MCF 10A (cell line): ENCODE results near the gene MED13L. TPM values are rescaled to one million over a fixed set of nuclear protein-coding genes. Genes with fewer than 3 reads are reported as not detected.

ENCODE experiments used
- BruUV-seq: library from RNA; stranded (reverse); fragments of 400-500 nt; replicated peaks from 2 replicates; lab custom pipeline; 2021; lab: Mats Ljungman, UMichigan
- CTCF ChIA-PET: fragments of 300-600 bp; sonication (Branson Sonifier 250); formaldehyde crosslinking; extraction: SDS; loops from one replicate; lab custom pipeline; 2021; ENCODE audit warnings: antibody characterized with exemption, inconsistent platforms; lab: Yijun Ruan, JAX
- POLR2A ChIA-PET: fragments of 300-600, 350-650 bp; sonication (Branson Sonifier 250); formaldehyde crosslinking; extraction: SDS; loops from one replicate; lab custom pipeline; 2020; ENCODE audit warnings: antibody characterized with exemption, inconsistent platforms; lab: Yijun Ruan, JAX
- DNase-seq: peaks from one replicate; pipeline ENCODE4 v3.0.0-alpha.2; 2018; ENCODE audit not compliant: unreplicated experiment
- H3K27ac Mint-ChIP-seq: one replicate; pipeline ENCODE4 v1.8.0; 2022; ENCODE audit warnings: mild to moderate bottlenecking, low read depth, mixed read lengths; ENCODE audit not compliant: unreplicated experiment
- H3K27me3 Mint-ChIP-seq: one replicate; pipeline ENCODE4 v1.8.0; 2022; ENCODE audit warnings: mixed read lengths; ENCODE audit not compliant: insufficient read depth, unreplicated experiment
- H3K36me3 Mint-ChIP-seq: one replicate; pipeline ENCODE4 v1.8.0; 2022; ENCODE audit warnings: mild to moderate bottlenecking, moderate library complexity, mixed read lengths; ENCODE audit not compliant: insufficient read depth, unreplicated experiment
- H3K4me1 Mint-ChIP-seq: one replicate; pipeline ENCODE4 v1.8.0; 2022; ENCODE audit warnings: mixed read lengths; ENCODE audit not compliant: insufficient read depth, unreplicated experiment
- H3K4me3 Mint-ChIP-seq: one replicate; pipeline ENCODE4 v1.8.0; 2022; ENCODE audit warnings: mild to moderate bottlenecking, moderate library complexity, mixed read lengths; ENCODE audit not compliant: unreplicated experiment
- H3K9me3 Mint-ChIP-seq: one replicate; pipeline ENCODE4 v1.8.0; 2022; ENCODE audit warnings: mixed read lengths; ENCODE audit not compliant: unreplicated experiment
- intact Hi-C: fragments of 100-400 bp; cut with micrococcal nuclease; formaldehyde crosslinking; loops from 2 replicates; pipeline ENCODE4 v1.14.1; 2022
- total RNA-seq: library from RNA; stranded (reverse); gene quantifications from 2 replicates; pipeline ENCODE4 v1.2.3, GENCODE V29; 2022
- TF ChIP-seq, protein P1 (sequence below): fragments of 200-600 bp; IDR thresholded peaks from one replicate; pipeline ENCODE4 v1.8.0; 2022; ENCODE audit warnings: antibody characterized with exemption, mild to moderate bottlenecking; ENCODE audit not compliant: unreplicated experiment

MED13L gene
- total RNA-seq, 1 experiment from 2014 or later, result 91.6 TPM

DNA sequence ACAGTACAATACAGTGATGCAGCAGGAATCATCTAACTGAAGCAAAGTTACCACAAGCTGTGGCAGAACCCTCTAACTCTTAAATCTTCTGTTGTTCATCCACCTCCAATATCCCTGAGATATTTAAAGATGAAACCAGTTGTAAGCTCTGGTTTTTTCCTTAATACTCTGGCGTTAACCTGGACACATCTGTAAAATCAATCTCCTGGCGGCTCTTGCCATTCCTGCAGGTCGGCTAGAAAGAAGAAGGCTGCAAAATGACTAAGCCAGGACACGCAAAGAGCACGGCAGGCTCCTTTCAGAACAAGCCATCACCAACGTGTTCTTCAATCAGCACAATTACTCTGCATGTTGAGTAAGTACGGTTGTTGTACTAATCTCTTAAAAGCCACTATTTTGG, 309.3 kb downstream of the MED13L start:
- intact Hi-C loops, result no loop called here
- H3K9me3 Mint-ChIP-seq, result no peaks in the 10 kb centered on the region
- H3K27ac Mint-ChIP-seq, result no peak overlapping the region
- no peak overlapping the region for H3K4me3 Mint-ChIP-seq
- ChIA-PET CTCF (no interaction called here), POLR2A (interaction anchor here (0.6 kb wide), 1 partner anchor 1329 kb away, joined by 3 read pairs; no protein-coding TSS in a partner anchor)
- DNase-seq, result no peak
- no TSS peak for BruUV-seq
- TF ChIP-seq, protein P1, sequence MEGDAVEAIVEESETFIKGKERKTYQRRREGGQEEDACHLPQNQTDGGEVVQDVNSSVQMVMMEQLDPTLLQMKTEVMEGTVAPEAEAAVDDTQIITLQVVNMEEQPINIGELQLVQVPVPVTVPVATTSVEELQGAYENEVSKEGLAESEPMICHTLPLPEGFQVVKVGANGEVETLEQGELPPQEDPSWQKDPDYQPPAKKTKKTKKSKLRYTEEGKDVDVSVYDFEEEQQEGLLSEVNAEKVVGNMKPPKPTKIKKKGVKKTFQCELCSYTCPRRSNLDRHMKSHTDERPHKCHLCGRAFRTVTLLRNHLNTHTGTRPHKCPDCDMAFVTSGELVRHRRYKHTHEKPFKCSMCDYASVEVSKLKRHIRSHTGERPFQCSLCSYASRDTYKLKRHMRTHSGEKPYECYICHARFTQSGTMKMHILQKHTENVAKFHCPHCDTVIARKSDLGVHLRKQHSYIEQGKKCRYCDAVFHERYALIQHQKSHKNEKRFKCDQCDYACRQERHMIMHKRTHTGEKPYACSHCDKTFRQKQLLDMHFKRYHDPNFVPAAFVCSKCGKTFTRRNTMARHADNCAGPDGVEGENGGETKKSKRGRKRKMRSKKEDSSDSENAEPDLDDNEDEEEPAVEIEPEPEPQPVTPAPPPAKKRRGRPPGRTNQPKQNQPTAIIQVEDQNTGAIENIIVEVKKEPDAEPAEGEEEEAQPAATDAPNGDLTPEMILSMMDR, result no peak
- H3K4me1 Mint-ChIP-seq, result peaks cover 2% of the 10 kb centered on the region
- H3K27me3 Mint-ChIP-seq, result no peaks in the 10 kb centered on the region
- H3K36me3 Mint-ChIP-seq, result peaks cover 89% of the 10 kb centered on the region

DNA sequence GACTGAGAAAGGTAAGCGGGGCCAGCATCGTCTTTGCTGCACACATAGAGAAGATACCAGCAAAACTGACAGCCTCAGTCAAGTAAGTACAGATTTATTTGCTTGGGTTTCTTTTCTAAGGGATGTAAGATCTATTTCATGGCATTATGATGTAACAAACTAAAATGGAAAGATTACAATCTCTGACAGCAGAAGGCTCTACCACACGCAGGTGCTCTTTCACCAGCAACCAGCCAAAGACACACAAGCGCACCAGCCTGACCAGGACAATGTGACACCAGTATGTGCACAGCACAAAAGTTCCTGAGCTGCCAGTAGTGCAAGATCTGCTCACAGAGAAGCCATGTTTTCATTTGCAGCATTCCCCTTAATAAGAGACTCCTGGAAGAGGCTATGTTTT, 311.1 kb downstream of the MED13L start:
- H3K9me3 Mint-ChIP-seq, result no peaks in the 10 kb centered on the region
- ChIA-PET POLR2A (no interaction called here), CTCF (no interaction called here)
- no peaks in the 10 kb centered on the region for H3K27me3 Mint-ChIP-seq
- H3K36me3 Mint-ChIP-seq, result peaks cover 85% of the 10 kb centered on the region
- no TSS peak for BruUV-seq
- TF ChIP-seq, protein P1, result no peak
- peaks cover 9% of the 10 kb centered on the region for H3K4me1 Mint-ChIP-seq
- H3K27ac Mint-ChIP-seq, result no peak overlapping the region
- no peak for DNase-seq
- H3K4me3 Mint-ChIP-seq, result no peak overlapping the region
- intact Hi-C loops, result no loop called here

DNA sequence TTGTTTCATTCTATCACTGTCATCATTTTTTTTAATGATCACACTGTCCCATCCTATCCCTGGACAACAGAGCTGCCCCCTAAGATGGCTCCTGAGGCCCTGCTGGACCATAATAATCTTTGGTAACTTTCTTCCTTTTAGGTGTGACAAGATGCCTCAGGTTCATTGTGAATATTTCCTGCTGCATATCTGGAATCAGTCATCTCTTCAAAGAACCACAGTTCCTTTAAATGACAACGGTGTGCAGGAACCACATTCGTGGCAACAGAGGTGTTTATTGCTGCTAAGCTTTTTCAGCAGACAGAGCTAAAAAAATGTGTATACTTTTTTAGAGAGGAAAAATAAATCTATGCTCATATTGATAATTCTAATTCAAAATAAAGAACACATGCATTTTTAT, 312.9 kb downstream of the MED13L start:
- peaks cover 85% of the 10 kb centered on the region for H3K36me3 Mint-ChIP-seq
- intact Hi-C loops, result no loop called here
- H3K27me3 Mint-ChIP-seq, result no peaks in the 10 kb centered on the region
- no peaks in the 10 kb centered on the region for H3K9me3 Mint-ChIP-seq
- no peak for DNase-seq
- H3K4me3 Mint-ChIP-seq, result no peak overlapping the region
- ChIA-PET POLR2A (no interaction called here), CTCF (no interaction called here)
- BruUV-seq, result no TSS peak
- H3K4me1 Mint-ChIP-seq, result peaks cover 9% of the 10 kb centered on the region
- TF ChIP-seq, protein P1, result no peak
- no peak overlapping the region for H3K27ac Mint-ChIP-seq

DNA sequence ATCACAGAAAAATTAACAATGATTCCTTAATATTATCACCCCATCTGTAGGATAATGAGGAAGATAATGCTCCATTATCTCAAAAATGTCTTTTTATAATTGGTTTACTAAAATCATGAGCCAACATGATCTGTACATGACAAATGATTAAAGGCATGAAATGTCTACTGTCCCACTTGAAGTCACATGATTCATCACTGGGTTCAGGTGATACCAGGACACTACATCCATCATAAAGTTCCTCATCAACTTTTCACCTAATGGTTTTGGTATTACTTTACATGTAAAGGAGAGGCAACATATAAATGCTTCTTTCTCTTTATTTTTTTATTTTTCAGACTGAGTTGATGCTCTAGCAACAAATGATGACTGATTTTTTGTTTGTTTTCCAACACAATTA, 313.3 kb downstream of the MED13L start:
- ChIA-PET POLR2A (no interaction called here), CTCF (no interaction called here)
- Mint-ChIP-seq H3K9me3 (no peaks in the 10 kb centered on the region), H3K27ac (no peak overlapping the region), H3K4me3 (no peak overlapping the region), H3K4me1 (peaks cover 9% of the 10 kb centered on the region), H3K36me3 (peaks cover 85% of the 10 kb centered on the region), H3K27me3 (no peaks in the 10 kb centered on the region)
- no peak for DNase-seq
- TF ChIP-seq, protein P1, result no peak
- BruUV-seq, result no TSS peak
- intact Hi-C loops, result no loop called here
